ENCODE results near the gene DSG4.

GRCh38 chr18:31446854-31447253, 70.3 kb downstream of the DSG4 start:
- TF ChIP-seq SUZ12 (IDR thresholded peaks at IDR 0.05; ENCODE audit: extremely low read depth, insufficient read depth, insufficient read length) = no peak
- TF ChIP-seq YY1 (IDR thresholded peaks at IDR 0.05; ENCODE audit: insufficient read depth, insufficient read length) = no peak
